ENCODE results near the gene MBNL3. TPM values are rescaled to one million over a fixed set of nuclear protein-coding genes. Genes with fewer than 3 reads are reported as not detected.

The MBNL3 gene
- total RNA-seq, 1 donor from 2014 or later: 47.0 TPM

DNA sequence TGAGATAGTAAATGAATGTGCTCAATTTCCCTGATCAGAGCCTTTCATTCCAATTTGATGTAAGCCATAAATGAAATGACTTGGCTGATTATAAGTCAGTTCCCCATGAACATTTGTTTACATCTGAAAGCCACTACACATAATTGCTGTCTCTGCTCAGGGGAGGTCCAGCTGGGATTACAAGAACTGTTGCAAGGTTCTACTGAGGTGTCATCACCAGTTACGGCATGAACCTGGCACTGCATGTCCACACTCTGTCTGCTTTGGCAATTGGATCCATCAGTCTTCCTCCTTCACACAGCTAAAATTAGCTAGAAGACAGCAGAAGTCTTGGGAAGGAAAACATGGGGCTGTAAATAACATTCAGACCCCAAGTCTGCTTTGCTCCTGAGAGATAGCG, 12.8 kb upstream of the MBNL3 start:
- Mint-ChIP-seq H3K27ac (no peak overlapping the region), H3K4me3 (no peak overlapping the region), H3K4me1 (no peaks in the 10 kb centered on the region), H3K27me3 (no peaks in the 10 kb centered on the region), H3K9me3 (no peaks in the 10 kb centered on the region), H3K36me3 (ENCODE audit: low read depth) (no peaks in the 10 kb centered on the region)
- intact Hi-C loops (cut with micrococcal nuclease): no loop called here
- ChIA-PET POLR2A (no interaction called here), CTCF (no interaction called here)
- TF ChIP-seq, protein P1, sequence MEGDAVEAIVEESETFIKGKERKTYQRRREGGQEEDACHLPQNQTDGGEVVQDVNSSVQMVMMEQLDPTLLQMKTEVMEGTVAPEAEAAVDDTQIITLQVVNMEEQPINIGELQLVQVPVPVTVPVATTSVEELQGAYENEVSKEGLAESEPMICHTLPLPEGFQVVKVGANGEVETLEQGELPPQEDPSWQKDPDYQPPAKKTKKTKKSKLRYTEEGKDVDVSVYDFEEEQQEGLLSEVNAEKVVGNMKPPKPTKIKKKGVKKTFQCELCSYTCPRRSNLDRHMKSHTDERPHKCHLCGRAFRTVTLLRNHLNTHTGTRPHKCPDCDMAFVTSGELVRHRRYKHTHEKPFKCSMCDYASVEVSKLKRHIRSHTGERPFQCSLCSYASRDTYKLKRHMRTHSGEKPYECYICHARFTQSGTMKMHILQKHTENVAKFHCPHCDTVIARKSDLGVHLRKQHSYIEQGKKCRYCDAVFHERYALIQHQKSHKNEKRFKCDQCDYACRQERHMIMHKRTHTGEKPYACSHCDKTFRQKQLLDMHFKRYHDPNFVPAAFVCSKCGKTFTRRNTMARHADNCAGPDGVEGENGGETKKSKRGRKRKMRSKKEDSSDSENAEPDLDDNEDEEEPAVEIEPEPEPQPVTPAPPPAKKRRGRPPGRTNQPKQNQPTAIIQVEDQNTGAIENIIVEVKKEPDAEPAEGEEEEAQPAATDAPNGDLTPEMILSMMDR (IDR thresholded peaks at IDR 0.05): no peak
- DNase-seq (no peak), ATAC-seq (ENCODE audit: low read depth) (no peak)

DNA sequence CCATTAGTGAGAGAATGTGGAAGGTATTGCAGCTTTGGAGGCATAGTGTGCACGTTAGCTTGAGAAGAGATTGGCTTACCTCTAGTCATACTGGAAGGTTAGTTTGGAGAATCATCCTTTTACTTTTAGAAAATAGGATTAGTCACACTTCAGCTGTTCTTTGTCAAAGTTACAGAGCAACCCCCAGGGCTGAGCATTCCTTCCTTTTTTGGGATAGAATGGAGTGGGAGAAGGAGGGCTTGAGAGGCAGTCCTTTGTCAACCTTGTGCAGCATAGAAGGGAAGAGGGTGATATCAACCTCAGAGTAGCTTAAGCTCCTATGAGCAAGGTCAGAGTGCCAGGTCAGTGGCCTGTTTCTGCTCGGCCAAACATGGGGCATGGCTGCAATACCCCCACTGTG, 8.6 kb upstream of the MBNL3 start:
- intact Hi-C loops (cut with micrococcal nuclease): no loop called here
- Mint-ChIP-seq H3K9me3 (no peaks in the 10 kb centered on the region), H3K27me3 (no peaks in the 10 kb centered on the region), H3K36me3 (ENCODE audit: low read depth) (no peaks in the 10 kb centered on the region), H3K4me3 (no peak overlapping the region), H3K4me1 (no peaks in the 10 kb centered on the region), H3K27ac (no peak overlapping the region)
- POLR2A ChIA-PET: interaction anchor here (1.2 kb wide), 1 partner anchor 17 kb away, joined by 3 read pairs; no protein-coding TSS in a partner anchor
- TF ChIP-seq, protein P1 (IDR thresholded peaks at IDR 0.05): no peak
- DNase-seq (no peak), ATAC-seq (ENCODE audit: low read depth) (no peak)
- CTCF ChIA-PET: no interaction called here

DNA sequence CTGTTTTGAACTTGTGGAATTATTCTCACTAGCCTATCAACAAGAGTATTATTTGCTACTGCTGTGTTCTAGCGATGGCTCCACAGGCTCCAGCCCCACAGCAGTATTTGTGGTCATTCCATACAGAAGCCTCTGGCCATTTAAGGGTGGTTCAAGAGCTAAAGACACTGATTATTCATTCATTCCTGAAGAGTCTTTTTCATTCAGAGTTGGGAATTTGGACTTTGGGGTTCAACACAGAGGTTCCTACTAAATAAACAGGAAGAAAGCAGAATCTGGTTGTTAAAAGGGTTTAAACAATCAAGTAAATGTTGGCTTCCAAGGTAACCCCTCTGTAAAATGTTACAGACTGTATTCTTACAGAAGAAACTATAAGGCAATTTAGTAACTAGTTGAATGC, 4.3 kb upstream of the MBNL3 start:
- ATAC-seq (ENCODE audit: low read depth) (no peak), DNase-seq (no peak)
- CTCF ChIA-PET: no interaction called here
- Mint-ChIP-seq H3K36me3 (ENCODE audit: low read depth) (peaks cover 6% of the 10 kb centered on the region), H3K4me3 (no peak overlapping the region), H3K27me3 (no peaks in the 10 kb centered on the region), H3K27ac (no peak overlapping the region), H3K4me1 (peaks cover 21% of the 10 kb centered on the region), H3K9me3 (no peaks in the 10 kb centered on the region)
- intact Hi-C loops (cut with micrococcal nuclease): no loop called here
- POLR2A ChIA-PET: no interaction called here
- TF ChIP-seq, protein P1 (IDR thresholded peaks at IDR 0.05): no peak

DNA sequence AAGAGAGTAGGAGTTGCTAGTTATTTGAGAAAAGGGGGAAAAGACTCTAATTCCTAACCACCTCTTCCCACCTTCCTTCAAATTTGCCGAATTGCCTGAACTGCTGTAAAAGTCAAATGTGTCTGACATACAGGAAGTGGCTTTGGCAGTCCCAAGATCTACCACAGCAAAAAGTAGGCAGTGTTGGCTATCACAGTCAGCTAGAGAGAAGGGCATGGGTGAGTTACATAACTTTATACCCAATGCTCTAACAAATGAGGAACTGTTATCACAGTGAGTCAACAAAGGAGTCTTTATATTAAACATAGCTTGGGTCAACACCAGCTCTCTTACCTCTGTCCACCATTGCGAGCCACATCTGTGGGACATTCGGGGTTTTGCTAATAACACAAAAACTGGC, 2.4 kb upstream of the MBNL3 start:
- DNase-seq: no peak
- intact Hi-C loops (cut with micrococcal nuclease): loop anchor here (1.0 to 2.0 kb wide), 2 partner anchors 122 to 198 kb away; no protein-coding TSS in a partner anchor

More for the DNA sequence above, 2.4 kb upstream of the MBNL3 start:
- Mint-ChIP-seq H3K36me3 (ENCODE audit: low read depth) (peaks cover 6% of the 10 kb centered on the region), H3K4me1 (peaks cover 39% of the 10 kb centered on the region), H3K9me3 (no peaks in the 10 kb centered on the region), H3K27ac (peak overlapping the region; percentile 96), H3K27me3 (no peaks in the 10 kb centered on the region), H3K4me3 (peak overlapping the region; percentile 93)
- TF ChIP-seq, protein P1 (IDR thresholded peaks at IDR 0.05): no peak
- ChIA-PET CTCF (interaction anchor here (0.6 to 3.2 kb wide), 9 partner anchors 10 to 399 kb away, joined by 3 to 16 read pairs (median 3); partner anchors contain the start of gene RAP2C), POLR2A (interaction anchor here (1.5 to 4.3 kb wide), 2 partner anchors 10 to 272 kb away, joined by 5 to 53 read pairs; partner anchors contain the start of gene RAP2C)
- peak; percentile 54 for ATAC-seq (ENCODE audit: low read depth)
